GM21360 (cell line): ENCODE results near the gene KDM7A.

Experiments
- ATAC-seq: cut with Tn5 transposase; IDR thresholded peaks from one replicate; pipeline ENCODE4 v1.9.1; 2021; ENCODE audit warnings: mild to moderate bottlenecking, moderate library complexity; ENCODE audit not compliant: unreplicated experiment

KDM7A gene

DNA sequence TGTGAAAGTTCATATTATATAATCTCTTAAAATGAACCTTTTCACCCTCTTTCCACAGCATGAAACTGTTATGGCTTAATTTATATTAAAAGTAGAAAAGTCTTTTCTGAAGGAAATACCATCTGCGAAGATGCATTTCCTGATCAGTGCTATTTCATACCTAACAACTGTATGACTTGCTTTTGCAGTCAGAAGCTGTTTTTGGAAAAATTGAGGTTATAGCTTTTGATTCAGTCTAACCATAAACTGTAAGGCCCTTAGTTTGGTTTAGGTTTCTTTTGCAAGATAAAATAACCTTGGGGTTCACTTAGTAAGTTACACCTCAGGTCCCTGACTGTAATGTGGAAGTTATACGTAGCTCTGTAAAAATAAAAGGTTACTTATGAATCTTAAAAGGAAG is 91.3 kb downstream of the KDM7A start:
- no peak for ATAC-seq

DNA sequence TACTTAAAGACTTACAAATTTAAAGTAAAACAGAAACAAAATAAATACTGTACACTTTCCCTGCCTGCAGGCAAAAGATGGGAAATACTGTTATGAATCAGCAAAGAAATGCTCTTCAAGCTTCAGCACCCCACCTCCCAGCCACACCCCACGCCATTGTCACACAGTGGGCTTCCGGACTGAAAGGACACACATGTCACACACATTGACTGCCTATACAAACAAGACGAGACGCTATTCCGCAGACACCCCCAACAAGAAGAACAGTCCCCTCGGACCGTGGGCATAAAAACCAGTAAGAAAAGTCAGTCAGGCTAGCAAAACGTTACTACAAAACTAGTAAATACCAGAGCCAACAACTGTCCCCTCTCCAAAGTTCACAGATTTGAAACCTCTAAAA is 91.8 kb downstream of the KDM7A start:
- ATAC-seq = peak; percentile 90

DNA sequence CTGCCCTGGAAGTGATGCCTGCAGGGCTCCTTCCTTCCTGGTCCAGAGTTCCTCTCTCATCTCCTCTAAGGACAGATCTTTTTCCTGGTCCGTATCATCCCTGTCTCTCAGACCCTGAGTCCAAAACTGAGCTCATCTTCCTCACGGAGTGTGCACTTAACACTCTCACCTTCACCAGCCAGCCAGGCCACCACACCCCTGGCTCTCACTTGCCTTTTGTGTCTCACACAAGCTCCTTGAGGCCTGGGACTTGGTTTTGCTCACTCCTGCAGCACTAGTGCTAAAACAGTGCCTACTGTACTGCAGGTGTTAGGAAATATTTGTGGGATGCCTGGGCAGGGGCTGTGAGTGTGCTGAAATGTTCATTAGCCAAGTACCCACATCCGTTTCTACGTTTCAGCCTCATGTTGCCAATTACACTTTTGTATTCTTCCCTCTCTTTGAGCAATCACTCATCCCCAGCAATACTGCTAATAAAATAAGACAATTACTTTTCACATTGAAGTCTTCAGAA is 92.6 kb downstream of the KDM7A start:
- ATAC-seq = no peak

DNA sequence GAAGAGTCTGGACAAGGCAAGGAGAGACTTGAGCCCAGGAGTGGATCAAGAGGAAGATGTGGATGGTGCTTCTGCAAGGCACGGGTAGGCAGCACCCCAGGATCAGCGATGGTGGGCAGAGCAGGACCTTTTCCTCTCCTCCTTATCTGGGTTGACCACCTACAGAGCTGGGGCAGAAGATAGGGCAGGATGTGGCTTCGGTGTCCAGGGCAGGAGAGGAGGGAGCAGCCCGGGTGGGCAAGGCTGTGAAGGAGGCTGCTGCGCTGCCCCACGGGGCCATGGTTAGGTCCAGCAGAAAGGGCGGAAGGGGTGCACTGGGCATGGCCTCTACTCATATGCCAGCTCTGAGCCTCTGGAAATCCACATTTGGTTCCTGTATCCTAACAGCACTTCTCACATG is 94.0 kb downstream of the KDM7A start:
- no peak for ATAC-seq

DNA sequence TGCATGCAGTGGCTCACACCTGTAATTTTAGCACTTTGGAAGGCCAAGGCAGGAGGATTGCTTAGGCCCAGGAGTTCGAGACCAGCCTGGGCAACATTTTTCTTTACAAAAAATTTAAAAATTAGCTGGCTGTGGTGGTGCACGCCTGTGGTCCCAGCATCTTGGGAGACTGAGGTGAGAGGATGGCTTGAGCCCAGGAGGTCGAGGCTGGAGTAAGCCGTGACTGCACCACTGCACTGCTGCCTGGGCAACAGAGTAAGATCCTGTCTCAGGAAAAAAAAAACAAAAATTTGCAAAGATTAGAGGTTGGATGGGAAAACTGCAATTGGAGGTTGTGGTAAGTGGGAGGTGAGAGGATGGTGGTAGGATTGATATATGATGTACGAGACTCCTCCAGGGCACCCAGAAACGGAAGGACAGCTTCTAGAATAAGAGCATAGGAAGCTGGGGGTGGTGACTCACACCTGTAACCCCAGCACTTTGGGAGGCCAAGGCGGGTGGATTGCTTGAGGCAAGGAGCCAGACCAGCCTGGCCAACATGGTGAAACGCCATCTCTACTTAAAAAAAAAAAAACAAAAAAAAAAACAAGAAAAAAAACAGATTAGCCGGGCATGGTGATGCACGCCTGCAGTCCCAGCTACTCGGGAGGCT is 94.9 kb downstream of the KDM7A start:
- no peak for ATAC-seq

DNA sequence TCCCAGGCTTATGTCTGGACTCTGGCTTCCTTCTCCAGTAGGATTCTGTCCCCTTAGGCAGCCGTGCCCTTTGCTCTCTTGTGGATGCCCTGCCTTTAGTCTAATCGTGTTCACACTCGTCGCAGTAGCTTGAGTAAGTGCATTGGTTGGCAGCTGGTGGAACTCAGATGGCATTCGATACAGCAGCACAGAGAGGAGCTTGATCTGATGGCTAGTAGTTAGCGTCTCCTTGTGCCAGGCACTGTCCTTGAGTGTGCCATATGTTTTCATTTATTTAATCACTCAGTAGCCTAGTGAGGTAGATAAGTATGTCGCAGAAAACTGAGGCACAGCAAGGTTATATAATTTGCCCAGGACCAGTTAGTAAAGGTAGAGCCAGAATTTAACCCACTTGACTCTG is 95.9 kb downstream of the KDM7A start:
- ATAC-seq = no peak

DNA sequence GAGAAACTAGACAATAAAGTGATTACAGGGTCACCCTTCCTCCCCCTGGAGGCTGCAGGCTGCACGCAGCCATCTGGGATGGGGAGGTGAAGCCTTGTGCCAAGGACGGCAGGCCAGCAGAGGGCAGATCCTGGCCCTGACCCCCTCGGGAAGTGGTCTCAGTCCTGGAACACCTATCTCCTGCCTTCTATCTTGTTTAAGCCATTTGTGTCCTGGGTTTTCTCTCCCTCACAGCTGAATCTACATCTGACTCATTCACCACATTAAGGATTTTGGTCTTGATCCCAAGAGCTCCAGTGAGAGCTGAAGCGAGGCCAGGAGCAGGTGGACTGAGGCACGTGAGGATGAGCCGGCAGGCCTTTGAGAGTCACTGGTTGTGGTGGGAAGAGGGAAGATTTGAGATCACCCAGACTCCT is 97.7 kb downstream of the KDM7A start:
- ATAC-seq = no peak

DNA sequence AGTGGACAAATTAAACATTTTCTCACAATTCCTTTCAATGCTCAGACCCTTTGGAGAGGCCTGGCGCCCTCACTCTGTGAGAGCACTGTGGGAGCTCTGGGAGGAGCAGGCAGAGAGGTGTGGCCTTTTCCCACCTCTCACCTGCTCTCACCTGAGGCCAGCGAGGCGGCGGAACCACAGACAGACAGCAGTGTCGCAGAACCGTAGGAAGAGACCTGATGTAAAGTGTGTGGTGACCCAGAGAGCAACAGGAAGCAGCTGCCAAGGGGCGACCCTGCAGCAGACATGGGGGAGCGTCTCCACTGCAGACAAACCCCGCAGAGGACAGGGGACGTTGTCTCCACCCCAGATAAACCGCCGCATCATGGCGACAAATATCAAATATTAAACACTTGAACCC is 98.4 kb downstream of the KDM7A start:
- ATAC-seq = no peak

DNA sequence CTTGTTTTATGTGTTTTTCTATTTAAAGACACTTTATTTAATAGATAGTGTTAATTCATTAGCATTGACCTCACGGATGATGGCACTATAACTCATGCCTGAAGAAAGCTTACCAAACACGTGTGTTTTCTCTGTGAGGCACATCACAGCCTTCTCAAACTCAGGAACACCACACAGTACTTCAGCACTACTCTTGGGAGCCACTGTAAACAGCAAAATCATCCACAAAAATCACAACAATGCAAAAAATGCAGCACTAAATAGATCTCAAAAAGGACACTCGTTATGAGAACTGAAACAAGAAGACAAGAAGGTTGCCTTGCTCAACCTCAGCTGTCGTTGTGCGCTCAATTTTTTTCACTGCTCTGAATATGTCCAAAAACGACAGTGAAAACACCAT is 102.0 kb downstream of the KDM7A start:
- no peak for ATAC-seq

DNA sequence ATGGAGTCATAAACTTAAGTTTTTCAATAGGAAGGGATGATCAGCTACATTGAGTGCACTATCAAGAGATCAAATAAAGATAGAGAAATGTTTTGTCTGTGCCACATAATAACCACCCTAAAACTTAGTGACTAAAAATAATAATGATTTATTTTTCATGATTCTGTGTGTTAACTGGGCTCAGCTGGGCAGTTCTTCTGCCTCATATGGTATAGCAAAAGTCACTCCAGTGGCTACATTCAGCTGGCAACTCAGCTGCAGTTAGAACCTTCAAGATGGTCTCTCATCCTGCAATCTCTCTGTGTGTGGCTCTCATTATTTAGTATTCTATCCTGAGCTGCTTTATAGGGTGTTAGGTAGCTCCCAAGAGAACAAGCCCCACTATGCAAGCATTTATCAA is 106.2 kb downstream of the KDM7A start:
- no peak for ATAC-seq

DNA sequence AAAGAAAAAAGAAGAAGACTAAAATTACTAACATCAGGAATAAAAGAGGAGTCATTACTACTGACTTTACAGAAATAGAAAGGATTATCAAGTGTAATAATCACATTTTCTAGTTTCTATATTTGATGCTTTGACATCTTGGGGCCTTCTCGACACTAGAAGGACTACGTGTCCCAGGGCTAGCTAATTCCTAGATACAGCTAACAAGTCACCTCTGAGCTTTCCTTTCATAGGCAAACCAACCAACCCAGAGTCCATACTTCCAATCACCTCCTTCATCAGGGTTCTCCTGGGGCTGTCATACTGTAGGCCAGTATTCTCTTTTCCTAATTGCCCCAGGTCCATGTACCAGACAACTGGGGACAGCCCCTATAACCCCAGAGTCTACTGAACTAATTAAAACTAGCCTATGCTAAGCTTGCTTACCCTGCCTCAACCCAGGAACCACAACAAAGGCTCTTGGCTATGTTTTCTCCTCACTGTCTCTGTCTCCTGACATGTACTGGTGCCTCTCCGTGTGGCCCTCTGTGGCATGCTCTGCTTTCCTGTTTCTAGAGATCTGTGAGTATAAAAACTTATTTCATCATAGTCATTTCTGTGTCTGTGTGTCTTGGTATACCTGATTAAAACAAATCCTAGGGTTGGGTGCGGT is 107.4 kb downstream of the KDM7A start:
- ATAC-seq = no peak

DNA sequence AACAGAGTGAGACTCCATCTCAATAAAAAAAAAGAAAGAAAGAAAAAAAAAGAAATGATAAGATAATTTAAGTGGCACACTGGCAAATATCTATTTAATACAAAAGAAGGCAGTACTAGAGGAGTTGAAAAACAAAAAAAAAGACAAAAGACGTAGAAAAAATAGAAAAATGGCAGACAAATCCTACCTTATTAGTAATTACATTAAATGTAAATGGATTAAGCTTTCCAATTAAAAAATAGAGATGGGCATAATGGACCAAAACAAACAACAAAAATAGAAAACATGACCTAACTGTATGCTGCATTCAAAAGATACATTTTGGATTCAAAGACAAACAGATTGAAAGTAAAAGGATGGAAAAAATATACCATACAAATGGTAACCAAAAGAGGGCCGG is 108.8 kb downstream of the KDM7A start:
- no peak for ATAC-seq

DNA sequence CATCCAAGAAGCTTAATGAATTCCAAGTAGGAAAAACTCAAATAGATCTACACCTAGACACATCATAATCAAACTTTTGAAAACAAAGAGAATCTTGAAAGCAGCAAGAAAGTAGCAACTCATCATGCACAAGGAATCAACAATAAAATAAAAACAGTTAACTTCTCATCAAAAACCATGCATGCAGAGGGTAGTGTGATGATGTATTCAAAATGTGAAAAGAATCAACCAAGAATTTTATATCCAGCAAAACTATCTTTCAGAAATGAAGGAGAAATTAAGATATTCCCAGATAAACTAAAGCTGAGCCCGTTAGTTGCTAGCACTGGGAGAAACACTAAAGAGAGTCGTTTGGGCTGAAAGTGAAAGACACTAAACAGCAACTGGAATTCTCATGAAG is 109.7 kb downstream of the KDM7A start:
- ATAC-seq = no peak

DNA sequence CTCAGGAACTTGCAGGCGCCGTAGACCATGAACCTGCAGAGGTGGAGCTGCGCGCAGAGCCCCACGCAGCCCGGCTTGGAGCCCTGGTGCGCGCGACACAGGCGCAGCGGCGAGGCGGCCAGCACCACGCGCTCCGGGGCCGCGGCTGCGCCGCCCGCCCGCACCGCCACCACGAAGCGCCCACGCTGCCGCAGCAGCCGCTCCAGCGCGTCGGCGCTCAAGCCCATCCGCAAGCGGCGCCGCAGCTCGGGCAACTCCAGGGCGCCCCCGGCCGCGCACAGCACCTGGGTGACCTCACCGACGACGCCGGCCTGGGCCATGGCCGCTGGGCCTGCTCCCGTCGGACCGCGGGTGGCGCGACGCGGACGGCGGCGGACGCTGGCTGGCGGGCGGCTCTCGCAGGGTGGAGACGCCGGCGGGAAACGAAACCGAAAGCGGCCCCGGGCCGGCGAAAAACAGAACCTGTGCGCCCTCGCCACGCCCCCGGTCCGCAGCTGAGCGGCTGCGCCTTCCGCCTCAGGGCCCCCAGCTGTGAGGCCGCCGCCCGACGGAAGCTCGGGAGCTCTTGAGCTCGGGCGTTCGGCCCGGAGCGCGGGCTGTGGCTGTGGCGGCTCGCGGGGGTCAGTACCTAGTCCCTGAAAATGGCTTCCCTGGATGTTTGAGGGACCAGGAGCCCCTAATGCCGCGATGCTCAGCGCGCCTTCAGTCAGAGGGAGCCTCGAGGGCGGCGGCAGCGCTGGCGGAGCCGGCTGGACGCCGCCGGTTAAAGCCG is 114.1 kb downstream of the KDM7A start, which contains the start of gene PARP12:
Gene PARP12 (minus strand): TSS at position 424 of the 772 bp plus-strand sequence. CDS start 104 bp downstream, at position 320.
- ATAC-seq = peak; percentile 84

DNA sequence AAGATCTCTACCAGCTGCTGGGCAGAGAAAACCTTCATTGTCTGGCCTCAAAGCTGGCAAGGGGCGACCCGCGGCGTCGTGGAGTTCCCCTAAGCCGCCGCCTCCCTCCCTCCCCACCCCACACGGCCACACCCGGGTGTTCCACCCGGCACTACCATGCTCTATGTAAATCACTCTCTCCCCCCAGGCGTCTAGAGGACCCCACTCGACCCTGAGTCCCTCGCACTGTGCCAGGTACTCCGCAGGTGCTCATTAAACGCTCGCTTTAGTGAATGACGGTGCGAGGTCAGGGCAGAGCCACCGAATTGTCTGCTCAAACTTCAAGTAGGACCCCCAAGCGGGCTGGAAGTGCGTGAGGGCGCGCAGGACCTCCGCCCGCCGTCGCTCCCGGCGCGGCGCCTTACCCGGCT is 114.7 kb downstream of the KDM7A start:
- peak; percentile 25 for ATAC-seq

DNA sequence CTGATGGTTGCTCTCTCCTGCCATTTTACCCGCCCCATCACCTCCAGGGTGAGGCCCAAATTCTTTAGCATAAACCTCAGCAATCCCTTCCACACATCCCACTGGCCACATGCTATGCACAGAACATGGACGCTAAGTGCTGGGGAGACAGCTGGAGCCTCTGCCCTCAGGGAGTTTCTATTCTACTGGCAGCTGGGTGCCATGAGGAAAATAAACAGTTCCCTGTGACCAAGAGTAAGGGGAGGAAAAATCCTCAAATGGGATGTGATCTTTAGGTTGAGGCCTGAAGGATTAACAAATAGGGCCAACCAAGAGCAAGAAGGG is 115.2 kb downstream of the KDM7A start:
- ATAC-seq = no peak

DNA sequence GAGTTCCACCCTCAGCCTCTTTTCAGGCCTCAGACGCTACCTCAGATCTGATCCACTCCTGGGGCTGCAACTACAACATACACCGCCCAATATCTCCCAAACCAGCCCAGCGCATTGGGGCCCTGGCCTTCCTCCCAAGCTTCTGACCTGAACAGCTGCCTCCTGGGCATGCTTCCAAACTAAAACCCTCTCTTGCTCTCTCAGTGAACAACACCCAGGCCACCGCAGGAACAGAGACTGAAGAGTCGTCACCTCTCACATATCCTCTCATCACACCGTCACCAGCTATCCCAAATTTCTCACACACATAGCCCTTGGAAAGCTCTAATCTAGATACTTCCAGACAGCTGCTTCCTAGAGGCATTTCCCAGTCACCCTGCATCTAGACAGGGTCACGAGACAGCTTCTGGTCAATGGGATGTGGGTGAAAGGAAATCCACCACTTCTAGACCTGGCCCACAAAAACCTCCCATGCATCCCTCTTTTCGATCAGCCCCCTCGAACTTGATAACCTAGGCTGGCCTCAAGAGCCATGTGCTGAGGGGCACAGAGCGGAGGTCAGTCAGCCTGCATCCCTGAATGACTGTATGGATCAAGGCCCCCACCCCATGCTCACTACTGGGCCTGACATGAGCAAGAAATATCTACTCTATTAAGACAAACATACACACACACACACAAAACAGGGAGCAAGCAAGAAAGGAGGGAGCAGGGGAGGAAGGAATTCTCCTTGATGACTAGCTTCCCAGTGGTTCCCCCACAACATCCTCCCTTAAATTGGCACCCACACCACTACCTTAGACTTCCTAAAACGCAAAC is 115.8 kb downstream of the KDM7A start:
- no peak for ATAC-seq

DNA sequence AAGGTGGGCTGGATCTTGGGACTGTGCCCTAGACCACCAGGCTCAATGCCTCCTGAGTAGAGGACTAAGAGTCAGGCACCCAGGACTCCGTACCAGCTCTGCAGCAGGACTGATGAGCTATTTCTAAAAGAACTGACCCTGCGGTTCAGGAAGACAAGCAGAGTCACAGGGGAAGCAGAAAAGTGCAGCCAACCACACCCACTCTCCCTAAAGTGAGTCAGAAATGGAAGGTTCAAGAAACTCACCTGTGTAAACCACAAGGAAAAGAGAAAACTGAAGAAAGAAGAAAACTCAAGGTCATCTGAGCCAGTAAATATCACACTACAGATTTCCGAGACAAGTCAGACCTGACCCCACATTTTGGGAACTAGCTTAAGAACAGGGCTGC is 116.5 kb downstream of the KDM7A start:
- no peak for ATAC-seq

DNA sequence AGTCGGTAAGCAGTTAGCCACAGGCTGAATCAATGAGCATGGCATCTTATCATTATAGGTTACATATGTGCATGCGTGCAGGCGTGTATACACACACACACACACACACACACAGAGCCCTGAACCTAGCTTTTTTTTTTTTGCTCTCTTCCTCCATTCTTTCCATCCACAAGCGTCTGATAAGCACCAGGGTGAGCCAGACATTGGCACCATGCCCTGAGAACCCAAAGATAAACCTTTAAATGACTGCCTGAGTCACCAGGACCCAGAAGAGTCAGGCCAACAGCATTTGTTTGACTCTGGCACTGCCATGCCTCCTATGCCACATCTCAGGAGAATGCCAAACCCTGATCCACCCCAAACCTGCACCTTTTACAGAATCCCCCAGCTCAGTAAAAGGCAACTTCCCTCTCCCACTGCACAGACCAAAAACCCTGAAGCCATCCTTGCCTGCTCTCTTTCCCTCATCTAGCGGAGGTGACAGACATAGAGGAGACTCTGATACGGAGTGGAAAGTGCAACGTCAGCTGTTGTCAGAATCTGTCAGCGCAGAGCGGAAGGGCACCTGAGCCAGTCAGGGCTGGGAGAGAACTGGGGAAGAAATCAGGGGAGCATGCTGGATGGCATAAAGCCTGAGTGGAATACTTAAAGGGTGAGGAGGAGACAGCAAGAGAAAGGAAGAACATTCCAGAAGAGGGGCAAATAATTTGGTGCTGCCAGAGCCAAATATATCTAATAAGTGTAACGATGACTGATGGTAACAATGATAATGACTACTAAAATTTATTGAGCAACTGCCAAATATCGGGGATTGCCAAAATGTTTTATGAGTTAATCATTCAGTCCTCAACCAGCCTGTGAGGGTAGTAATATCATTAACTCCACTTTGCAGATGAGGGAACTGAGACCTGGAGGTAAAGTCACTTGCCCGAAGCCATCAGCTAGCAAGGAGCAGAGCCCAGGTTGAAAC is 117.2 kb downstream of the KDM7A start:
- ATAC-seq = no peak

DNA sequence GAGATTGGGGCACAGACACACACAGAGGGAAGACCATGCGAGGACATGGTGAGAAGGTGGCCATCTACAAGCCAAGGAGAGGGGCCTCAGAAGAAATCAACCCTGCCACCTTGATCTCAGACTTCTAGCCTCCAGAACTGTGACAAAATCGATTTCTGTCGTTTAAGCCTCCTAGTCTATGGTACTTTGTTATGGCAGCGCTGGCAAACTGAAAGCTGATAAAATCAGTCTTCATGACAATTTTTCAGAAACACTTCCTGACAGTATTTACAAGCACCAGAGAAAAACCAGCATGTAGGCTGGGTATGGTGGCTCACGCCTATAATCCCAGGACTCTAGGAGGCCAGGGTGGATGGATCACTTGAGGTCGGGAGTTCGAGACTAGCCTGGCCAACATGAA is 118.3 kb downstream of the KDM7A start:
- ATAC-seq = no peak
